GM15510 (cell line): ENCODE data around the gene FOXN3.

Source experiments
- POLR2A ChIP-seq: IDR thresholded peaks from 3 replicates; pipeline ENCODE4 v1.6.1; 2011; ENCODE audit warnings: borderline replicate concordance; ENCODE audit not compliant: insufficient read length; ENCODE audit errors: extremely low read depth

The FOXN3 gene

GRCh38 chr14:89139404-89140247, 277.4 kb downstream of the FOXN3 start:
- TF ChIP-seq POLR2A = no peak

DNA sequence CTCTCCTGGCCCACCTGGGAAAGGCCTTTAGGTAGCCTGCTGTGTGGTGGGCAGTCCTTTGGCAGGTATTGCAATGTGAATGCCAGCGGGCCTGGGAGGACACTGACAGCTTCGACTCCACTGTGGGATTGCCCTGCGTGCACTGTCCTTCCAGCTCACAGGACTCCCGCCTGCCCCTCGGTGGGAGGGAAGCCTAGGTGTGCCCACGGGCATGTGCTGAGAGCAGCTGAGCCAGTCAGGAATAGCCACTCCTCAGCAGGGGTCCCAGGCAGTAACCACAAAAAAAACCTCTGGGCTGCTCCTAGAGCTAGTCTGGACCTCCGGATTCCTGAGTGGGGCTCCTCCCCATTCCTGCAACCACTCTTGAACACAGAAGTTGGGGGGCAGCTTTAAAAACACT, 278.2 kb downstream of the FOXN3 start:
- TF ChIP-seq POLR2A = no peak

DNA sequence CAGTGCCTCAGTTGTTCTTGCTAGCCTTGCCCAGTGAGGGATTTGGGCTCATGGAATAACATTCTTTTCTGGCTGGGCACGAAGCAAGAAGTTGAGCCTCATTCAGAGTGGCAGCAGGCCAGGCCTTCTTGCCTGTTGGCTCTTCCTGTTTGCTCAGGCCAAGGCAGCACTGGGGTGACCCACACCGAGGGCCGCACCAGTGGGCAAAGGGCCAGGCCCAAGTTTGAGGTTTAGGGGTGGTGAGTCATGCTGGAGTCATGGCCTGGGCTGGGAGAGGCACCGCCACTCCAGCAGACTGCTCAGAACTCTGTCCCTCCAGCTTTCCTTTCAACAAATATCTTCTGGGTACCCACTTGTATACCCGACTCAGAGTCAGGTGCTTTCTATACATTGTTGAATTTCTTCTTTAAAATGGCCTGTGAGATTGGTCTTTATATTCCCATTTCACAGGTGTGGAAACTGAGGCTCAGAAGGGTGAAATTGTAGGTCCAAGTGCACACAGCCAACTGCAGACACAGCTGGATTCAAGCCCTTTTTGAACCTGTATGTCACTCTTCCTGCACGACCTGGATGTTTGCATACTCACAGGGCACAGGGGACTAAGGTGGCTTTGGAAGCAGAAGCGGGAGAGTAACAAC, 279.4 kb downstream of the FOXN3 start:
- TF ChIP-seq POLR2A = no peak

- TF ChIP-seq POLR2A = no peak
Observed at GRCh38 chr14:89136587-89136986, 280.4 kb downstream of the FOXN3 start.

- no peak for TF ChIP-seq POLR2A
Observed at GRCh38 chr14:89134640-89135039, 282.4 kb downstream of the FOXN3 start.

- no peak for TF ChIP-seq POLR2A
Observed at GRCh38 chr14:89131004-89131750, 285.9 kb downstream of the FOXN3 start.

GRCh38 chr14:89129570-89129969, 287.5 kb downstream of the FOXN3 start:
- TF ChIP-seq POLR2A = no peak

DNA sequence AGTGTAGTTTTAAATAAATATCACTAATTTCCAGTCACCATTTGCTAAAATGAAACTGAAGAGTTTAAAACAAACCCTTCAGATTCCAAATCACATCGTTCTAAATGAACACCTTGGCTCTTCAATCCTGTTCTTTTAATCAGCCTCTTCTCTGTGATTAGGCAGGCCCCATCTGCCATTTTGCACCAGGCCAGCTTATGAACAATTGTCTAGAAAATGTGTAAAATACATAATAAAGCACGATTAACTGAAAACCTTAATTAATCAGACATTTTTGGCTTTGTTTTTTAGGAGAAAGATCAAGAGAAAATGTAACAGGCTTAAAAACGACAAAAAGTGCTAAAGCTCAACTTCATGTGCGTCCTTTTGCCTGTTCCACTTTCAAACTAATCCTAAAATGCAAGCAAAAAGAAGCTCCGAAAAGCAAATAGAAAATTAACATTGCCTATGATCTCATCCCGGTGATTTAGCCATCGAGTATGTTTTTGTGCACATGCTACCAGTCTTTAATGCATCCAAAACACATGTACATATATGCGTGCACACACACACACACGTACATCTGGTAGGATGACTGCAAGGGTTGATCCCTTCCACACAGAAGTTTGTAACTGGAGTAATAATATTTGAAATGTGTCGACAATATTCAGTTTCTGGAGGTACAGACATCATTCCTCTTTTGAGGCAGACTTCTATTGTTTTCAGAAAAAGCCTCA, 288.6 kb downstream of the FOXN3 start:
- no peak for TF ChIP-seq POLR2A

- TF ChIP-seq POLR2A = no peak
Observed at GRCh38 chr14:89126461-89126860, 290.6 kb downstream of the FOXN3 start.

GRCh38 chr14:89125216-89125615, 291.8 kb downstream of the FOXN3 start:
- no peak for TF ChIP-seq POLR2A

GRCh38 chr14:89123851-89124250, 293.2 kb downstream of the FOXN3 start:
- TF ChIP-seq POLR2A = no peak

DNA sequence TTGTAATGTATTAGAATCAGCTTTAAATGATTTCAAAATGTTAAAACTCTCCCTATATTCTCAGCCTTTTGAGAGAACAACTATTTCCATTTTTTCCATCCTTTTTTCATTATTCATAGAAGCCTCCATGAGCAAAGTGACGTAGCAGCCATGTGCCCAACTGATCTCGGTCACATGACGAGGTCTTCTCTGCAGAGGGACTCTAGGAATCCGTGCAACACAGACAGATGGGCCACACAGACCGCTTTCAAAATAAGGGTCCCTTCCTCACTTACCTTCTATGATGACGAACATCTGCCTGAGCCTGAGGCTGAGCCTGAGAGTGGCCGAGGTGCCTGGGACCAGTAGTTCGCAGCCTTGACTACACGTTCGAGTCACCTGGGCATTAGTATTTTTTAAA, 293.8 kb downstream of the FOXN3 start:
- TF ChIP-seq POLR2A = no peak

- no peak for TF ChIP-seq POLR2A
Observed at GRCh38 chr14:89121968-89122620, 294.9 kb downstream of the FOXN3 start.

- no peak for TF ChIP-seq POLR2A
Observed at GRCh38 chr14:89117012-89117411, 300.0 kb downstream of the FOXN3 start.

- TF ChIP-seq POLR2A = no peak
Observed at GRCh38 chr14:89114109-89114508, 302.9 kb downstream of the FOXN3 start.

DNA sequence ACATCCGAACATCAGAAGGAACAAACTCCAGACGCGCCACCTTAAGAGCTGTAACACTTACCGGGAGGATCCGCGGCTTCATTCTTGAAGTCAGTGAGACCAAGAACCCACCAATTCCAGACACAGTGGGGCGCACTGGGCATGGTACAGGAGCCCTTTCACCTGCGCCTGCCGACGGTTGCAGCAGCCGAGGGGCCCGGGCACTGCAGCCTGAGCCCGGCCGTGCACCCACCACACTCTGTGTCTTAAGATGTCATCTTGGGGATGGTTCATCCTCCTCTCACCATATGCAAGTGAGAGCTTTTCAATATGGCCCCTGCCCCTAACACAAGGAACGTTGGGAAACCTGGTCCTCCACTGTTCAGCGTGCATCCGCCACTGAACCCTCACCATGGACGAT, 304.3 kb downstream of the FOXN3 start:
- TF ChIP-seq POLR2A = no peak
